Measurements from ENCODE around the gene GABARAP.

- TF ChIP-seq POLR2A (IDR thresholded peaks at IDR 0.05), result no peak
- no peak for TF ChIP-seq CTCF (IDR thresholded peaks at IDR 0.05)
Measured at GRCh38 chr17:7191069-7191468, 51.2 kb downstream of the GABARAP start.
